ENCODE results near the gene CTNNAL1. TPM values are rescaled to one million over a fixed set of nuclear protein-coding genes. Genes with fewer than 3 reads are reported as not detected.
A peak's percentile ranks its signal among the peaks of the same experiment; 100 is the strongest.
"Not testable (repeated sequence)": the region's sequence is repeated elsewhere in the genome, so short reads cannot be mapped to it uniquely, and the experiment has no call there.

CTNNAL1 gene, protein sequence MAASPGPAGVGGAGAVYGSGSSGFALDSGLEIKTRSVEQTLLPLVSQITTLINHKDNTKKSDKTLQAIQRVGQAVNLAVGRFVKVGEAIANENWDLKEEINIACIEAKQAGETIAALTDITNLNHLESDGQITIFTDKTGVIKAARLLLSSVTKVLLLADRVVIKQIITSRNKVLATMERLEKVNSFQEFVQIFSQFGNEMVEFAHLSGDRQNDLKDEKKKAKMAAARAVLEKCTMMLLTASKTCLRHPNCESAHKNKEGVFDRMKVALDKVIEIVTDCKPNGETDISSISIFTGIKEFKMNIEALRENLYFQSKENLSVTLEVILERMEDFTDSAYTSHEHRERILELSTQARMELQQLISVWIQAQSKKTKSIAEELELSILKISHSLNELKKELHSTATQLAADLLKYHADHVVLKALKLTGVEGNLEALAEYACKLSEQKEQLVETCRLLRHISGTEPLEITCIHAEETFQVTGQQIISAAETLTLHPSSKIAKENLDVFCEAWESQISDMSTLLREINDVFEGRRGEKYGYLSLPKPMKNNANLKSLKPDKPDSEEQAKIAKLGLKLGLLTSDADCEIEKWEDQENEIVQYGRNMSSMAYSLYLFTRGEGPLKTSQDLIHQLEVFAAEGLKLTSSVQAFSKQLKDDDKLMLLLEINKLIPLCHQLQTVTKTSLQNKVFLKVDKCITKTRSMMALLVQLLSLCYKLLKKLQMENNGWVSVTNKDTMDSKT
- 311 and 350 TPM in 2 replicates for total RNA-seq (2014; rRNA removed; shearing (Covaris generic))

DNA sequence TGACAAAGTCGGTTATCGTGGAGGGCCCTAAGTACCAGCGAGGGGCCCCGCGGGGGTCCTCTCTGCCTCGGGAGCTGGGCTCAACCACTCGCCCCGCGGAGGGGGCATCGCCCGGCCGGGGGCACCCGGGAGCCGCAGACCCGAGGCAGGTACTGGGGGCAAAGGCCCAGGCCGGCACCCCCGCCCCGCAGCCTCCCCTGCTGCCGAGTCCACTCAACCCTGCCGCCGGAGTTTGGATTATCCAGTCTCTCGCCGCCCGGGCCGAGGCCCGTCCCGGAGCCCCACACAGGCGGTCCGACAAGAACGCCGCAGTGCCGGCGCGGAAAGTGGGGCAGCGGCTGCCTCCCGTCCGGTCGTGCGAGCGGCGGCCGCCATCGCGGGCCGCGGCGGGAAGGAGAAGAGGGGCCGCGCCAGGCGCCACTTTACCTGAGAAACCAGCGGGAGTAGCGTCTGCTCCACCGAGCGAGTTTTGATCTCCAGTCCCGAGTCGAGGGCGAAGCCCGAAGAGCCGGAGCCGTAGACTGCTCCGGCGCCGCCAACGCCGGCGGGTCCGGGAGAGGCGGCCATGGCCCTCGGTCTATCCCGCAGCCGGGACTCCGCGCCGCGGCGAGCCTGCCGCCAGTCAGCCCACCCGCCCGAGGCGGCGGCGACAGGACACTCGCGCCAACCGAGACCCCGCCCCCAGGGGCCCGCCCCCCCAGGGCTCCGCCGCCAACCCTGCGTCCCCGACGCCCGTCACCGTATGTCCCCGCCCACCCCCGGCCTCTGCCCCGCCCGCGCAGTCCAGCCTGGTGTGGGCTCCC lies at the start of gene CTNNAL1:
Gene CTNNAL1, minus strand, starts transcription at position 624 of the 803 bp plus-strand sequence. Its CDS starts 57 bp downstream, at position 567.
- DNase-seq (ENCODE audit: low read depth), result peak; percentile 96

DNA sequence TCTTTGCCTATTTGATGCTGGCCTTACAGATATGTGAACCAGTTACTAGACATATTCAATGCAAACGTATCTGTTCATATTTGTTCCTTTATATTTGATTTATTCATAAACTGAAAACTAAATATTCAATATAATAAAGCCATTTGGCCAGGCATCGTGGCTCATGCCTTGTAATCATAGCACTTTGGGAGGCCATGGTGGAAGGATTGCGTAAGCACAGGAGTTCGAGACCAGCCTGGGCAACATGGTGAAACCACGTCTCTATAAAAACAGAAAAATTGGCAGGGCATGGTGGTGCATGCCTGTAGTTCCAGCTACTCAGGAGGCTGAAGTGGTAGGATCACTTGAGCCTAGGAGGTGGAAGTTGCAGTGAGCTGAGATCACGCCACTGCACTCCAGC lies 49.2 kb upstream of the CTNNAL1 start:
- no peak for DNase-seq (ENCODE audit: low read depth)

DNA sequence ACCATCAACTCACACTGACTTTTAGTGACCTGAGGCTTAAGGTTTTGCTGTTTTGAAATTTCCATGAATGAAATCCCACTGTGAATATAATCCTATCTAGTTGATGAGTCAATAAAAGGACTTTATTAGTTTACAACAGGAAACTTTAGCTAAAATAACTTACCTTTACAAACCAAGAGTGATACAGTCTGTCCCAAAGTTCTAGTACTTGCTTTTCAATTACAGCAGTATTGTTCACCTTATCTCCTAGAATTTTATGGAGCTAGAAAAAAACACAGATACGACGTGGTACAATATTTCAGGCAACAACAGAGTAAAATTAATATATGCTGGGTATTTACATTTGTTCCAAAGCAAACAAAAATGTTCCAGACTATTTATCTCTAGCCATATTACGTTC lies 46.9 kb upstream of the CTNNAL1 start:
- DNase-seq (ENCODE audit: low read depth), result no peak

DNA sequence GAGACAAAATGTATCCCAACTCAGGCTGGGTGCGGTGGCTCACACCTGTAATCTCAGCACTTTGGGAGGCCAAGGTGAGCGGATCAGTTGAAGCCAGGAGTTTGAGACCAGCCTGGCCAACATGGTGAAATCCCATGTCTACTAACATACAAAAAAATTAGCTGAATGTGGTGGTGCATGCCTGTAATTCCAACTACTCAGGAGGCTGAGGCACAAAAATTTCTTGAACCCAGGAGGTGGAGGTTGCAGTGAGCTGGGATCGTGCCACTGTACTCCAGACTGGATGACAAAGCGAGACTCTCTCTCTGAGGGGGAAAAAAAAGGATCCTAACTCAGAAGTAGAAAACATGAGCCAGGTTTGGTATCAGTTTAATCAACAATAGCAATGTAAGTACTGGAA lies 39.8 kb upstream of the CTNNAL1 start:
- not testable (repeated sequence) for DNase-seq (ENCODE audit: low read depth)

DNA sequence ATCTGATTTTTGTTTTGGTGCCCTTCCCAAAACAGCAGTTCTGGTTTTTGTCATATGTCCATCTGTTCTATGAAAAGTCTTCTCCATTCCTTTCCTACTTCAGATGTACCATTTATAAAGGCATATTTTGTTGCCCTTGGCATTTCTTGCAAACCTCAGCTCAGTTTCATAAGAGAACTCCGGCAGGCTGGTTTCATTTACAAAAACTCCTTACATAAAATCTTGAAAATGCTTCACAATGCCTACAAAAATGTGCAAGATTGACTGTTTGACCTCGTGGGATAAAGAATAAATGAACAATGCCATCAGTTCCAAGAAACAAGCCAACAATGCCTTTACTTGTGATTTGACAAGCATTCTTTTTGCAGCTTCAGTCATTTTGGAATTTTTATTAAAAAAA lies 39.1 kb upstream of the CTNNAL1 start:
- DNase-seq (ENCODE audit: low read depth), result no peak

GRCh38 chr9:109051733-109052132 lies 38.4 kb upstream of the CTNNAL1 start:
- no peak for DNase-seq (ENCODE audit: low read depth)

DNA sequence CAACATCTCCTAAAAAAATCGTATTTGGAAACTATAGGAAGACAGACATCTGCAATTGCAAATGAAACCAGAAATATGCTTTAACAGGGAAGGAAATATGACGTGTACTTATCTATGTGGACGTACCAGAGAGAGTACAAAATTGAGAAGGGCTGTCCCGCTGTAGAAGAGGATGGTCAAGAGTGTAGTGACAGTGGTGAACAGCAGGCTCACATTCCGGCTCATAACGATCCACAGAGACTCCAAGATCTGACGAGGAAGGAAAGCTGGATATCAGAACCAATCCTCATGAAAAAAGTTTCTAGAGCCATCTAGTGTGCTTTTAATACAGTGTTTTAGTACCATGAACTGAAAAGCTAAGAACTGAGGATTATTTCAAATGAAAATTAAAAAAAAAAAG lies 37.1 kb upstream of the CTNNAL1 start:
- DNase-seq (ENCODE audit: low read depth), result no peak

DNA sequence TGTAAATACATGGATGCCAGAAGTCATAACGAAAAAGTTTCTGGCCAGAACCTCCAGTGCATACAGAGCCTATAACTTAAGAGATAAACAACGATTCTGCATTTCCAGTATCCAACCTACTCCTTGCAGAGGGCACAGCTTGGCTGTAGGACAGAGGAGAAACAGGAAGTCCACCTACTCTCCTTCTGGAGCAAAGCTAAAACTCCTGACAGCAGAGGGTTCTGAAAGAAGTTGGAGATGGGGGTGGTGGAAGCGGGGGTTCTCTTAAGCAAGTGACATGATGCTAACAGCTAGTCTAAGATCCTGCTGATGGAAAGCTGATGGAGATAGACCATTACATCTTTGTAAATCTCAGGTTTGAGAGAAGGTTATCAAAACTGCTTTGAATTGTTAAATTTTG lies 35.5 kb upstream of the CTNNAL1 start:
- DNase-seq (ENCODE audit: low read depth), result no peak

DNA sequence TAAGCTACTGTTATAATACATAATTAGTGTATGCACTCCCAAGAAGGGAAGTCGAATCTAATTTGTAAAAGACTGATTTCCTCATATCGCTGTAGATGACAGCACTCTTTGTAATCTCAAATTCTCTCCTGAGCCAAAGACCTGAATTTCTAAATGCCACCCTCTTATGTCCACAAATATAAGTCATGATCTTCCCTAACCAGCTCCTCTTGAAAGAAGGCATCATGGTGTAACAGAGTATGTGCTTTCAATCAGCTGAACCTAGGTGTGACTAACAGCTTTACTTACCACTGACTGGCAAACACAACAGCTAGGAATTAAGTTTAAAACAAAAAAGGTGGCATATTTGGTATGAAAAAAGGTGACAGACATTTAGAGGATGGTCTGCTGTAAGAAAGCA lies 34.0 kb upstream of the CTNNAL1 start:
- no peak for DNase-seq (ENCODE audit: low read depth)

GRCh38 chr9:109046346-109046745 lies 33.0 kb upstream of the CTNNAL1 start:
- no peak for DNase-seq (ENCODE audit: low read depth)

DNA sequence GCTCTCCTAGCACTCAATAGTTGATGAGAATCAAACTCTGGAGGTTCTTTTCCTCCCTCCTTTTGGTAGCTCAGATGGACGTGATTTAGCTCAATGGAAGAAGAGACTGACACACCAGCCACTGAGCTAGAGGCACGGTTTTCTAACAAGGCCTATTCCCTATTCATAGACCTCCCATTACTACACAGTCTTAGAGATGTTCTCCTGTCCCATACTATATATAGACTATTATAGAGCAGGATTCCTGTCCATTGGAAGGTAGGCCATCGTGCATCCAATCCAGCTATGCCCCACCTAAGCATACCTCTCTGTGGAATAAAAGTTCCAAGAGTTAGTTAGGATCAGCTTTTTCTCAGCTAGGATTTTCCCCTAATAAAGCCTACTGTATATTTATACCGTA lies 30.3 kb upstream of the CTNNAL1 start:
- no peak for DNase-seq (ENCODE audit: low read depth)

DNA sequence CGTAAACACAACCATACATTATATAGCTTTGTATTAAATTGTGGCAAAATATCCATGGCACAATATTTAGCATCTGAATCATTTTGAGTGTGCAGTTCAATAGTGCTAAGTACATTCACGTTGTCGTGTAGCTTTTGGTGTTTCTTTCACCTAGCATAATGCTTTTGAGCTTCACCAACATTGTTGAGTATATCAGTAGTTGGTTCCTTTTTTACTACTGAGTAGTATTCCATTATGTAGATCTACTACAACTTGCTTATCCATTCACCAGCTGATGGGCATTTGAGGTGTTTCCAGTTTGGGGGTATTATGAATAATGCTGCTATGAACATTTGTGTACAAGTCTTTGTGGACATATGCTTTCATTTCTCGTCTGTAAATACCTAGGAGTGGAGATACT lies 27.3 kb upstream of the CTNNAL1 start:
- no peak for DNase-seq (ENCODE audit: low read depth)

GRCh38 chr9:109039539-109039938 lies 26.2 kb upstream of the CTNNAL1 start:
- DNase-seq (ENCODE audit: low read depth), result peak; percentile 50

- DNase-seq (ENCODE audit: low read depth), result no peak
Measured at GRCh38 chr9:109037946-109038715, 24.8 kb upstream of the CTNNAL1 start.

DNA sequence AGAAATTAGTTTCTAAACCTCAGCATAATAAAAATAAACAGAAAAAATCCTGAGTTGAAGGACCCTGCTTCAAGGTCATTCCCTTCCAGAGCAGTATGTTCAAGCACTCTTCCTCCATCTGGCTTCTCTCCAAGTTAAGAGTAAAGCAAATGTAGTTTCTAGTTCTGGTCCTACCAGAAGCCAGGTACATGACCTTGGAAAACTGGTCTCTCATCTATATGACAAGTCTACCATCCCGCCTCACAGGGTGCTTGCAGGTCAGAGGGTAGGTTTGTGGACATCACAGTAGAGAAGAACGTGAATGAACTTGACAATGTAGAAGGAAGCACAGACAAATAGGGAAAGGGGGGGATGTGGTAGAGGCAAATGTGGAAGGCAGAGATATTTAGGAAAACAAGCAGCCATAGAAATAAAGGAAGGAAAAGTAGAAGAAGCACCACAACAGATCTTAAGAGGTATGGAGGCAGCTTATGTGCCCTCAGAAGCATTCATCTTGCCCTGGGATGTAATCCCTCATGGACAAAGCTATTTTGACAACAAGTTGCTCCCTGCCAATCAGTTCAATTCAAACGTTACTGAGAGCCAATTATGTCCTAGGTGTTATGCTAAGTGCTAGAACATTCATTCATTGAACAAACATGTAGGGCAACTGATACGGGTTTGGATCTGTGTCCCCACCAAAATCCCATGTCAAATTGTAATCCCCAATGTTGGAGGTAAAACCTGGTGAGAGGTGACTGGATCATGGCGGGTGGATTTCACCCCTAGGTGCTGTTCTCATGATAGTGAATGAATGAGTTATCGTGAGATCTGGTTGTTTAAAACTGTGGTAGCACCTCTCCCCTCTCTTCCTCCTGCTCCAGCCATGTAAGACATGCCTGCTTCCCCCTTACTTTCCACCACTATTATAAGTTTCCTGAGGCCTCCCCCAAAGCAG lies 23.7 kb upstream of the CTNNAL1 start:
- DNase-seq (ENCODE audit: low read depth), result peak; percentile 17

DNA sequence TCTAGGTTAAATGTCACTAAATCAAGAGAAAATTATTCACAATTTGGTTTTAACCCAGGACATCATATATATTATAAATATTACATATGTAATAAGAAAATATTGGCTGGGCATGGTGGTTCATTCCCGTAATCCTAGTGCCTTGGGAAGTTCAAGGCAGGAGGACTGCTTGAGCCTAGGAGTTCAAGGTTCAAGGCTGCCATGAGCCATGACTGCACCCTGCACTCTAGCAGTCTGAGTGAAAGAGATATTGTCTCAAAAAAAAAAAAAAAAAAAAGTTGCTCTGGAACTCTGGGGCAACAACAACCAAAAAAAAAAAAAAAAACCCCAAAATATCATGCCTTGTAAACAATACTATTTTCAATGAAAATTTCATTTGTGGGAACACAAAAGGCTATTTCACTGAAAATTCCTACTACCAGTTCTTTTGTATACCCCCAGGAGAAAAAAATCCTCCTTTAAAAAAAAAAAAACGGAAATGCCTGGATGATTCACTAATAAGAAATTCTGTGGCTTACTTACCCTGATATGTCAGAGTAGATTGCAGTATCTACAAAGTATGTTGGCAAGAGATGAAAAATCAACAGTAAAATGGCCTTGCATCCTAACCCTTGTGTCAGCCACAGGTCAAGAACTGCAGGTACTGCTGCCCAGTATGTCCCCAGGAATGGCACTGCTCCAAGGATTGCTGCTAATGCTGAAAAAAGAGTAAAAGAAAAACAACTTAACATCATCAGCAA lies 22.6 kb upstream of the CTNNAL1 start:
- DNase-seq (ENCODE audit: low read depth), result peak; percentile 69

DNA sequence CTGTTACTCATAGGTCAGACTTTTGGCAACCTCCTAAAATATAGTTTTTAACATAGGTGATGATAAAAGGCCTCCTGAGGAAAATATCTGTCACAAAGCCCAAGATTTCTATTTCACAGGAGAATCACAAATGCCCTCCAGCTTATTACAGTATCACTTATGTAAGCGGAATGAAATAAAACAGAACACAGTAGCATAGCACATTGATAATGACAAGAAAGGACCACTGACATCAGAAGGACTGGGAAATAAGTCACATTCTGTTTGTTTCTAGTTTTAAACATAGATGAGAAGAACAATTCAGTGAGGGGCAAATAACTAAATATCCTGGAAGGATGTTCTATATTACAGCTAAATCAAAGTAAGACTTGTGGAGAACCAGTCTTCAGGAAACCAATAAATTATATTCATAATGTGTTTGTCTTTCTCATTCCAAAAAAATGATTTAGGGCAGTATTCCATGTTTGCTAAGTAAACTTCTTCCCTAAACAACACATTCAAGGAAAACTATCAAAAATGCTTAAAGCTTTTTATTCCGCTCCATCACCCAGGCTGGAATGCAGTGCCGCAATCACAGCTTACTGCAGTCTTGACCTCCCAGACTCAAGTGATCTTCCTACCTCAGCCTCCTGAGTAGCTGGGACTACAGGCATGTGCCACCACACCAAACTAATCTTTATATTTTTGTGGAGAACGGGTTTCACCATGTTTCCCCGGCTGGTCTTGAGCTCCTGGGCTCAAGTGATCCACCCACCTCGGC lies 20.8 kb upstream of the CTNNAL1 start:
- no peak for DNase-seq (ENCODE audit: low read depth)

- DNase-seq (ENCODE audit: low read depth), result no peak
Measured at GRCh38 chr9:109031241-109031640, 17.9 kb upstream of the CTNNAL1 start.

DNA sequence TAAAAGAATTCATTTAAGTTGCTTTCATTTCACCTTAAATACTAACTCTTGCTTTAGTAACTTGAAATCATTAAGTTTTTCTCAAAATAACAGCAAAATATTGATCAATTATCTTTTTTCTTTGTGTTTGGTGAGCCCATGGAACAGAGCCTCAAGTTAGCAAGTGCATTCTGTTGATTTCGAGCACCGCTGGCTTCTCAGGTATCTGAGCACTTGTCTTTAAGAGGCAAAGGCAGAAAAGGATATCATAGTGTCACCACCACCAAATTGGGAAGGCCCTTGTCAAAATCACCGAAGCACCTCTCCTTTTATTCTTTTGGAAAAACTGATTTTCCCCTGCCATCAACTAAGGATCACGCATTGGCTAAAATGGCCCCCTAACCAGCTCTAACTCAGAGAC lies 17.1 kb upstream of the CTNNAL1 start:
- DNase-seq (ENCODE audit: low read depth), result no peak

All from Daoy (cell line).